Spinal cord (tissue), 10 donors: Measurements from ENCODE around the gene LRRC59. TPM values are rescaled to one million over a fixed set of nuclear protein-coding genes. Genes with fewer than 3 reads are reported as not detected.

Experiments used
- DNase-seq, 6 donors: peaks; one replicate each; pipeline versions ENCODE4 v3.0.0 to v3.0.0-alpha.2; 2013 to 2015; ENCODE audit warnings: low spot score in 6 of 6, low read depth in 4 of 6
- H3K27ac ChIP-seq: one replicate; pipeline ENCODE4 v1.5.1; 2013; ENCODE audit warnings: low read depth, low read length, control low read depth
- H3K27me3 ChIP-seq: one replicate; pipeline ENCODE4 v1.6.1; 2013; ENCODE audit warnings: low read length; ENCODE audit not compliant: control insufficient read depth, insufficient read depth
- H3K36me3 ChIP-seq: one replicate; pipeline ENCODE4 v1.6.1; 2013; ENCODE audit warnings: low read length; ENCODE audit not compliant: control insufficient read depth, insufficient read depth
- H3K4me1 ChIP-seq: one replicate; pipeline ENCODE4 v1.6.1; 2013; ENCODE audit warnings: low read length; ENCODE audit not compliant: control insufficient read depth, insufficient read depth
- H3K4me3 ChIP-seq: one replicate; pipeline ENCODE4 v1.5.1; 2013; ENCODE audit warnings: low read depth, low read length, control low read depth
- H3K9me3 ChIP-seq: one replicate; pipeline ENCODE4 v1.6.1; 2013; ENCODE audit warnings: low read length; ENCODE audit not compliant: control insufficient read depth, insufficient read depth
- whole genome bisulfite sequencing: methylation state at CpG from one replicate; pipeline ENCODE4 v1.1.5; 2013; ENCODE audit warnings: missing lambda C conversion rate; ENCODE audit not compliant: insufficient coverage; 5-methylcytosine and 5-hydroxymethylcytosine counted together
- polyA plus RNA-seq, 2 donors: library from polyadenylated mRNA; unstranded; fragments of 120-200 nt; gene quantifications; one replicate each; pipeline ENCODE4 v1.2.1, GENCODE V29; 2013; ENCODE audit not compliant: insufficient read length in 2 of 2
- total RNA-seq, 2 donors: library from RNA; depleted of rRNA in 1 of 2; stranded (reverse); fragments of 120-200 nt in 1 of 2; fragments of >200 nt in 1 of 2; gene quantifications; one replicate each; pipeline versions ENCODE4 v1.2.3 to v1.2.4, GENCODE V29; 2013 to 2014
- donor health status: healthy.

LRRC59 gene
- total and polyA plus RNA-seq, 4 donors: 45.7 to 63.9 (median 54.2) TPM

GRCh38 chr17:50350733-50351132, 46.6 kb downstream of the LRRC59 start:
- H3K27me3 ChIP-seq: no peaks in the 10 kb centered on the region
- H3K4me1 ChIP-seq: peaks cover 15% of the 10 kb centered on the region
- 88% methylated on average over 2 of the region's 2 CpGs for WGBS
- H3K27ac ChIP-seq: no peak overlapping the region
- no peak overlapping the region for H3K4me3 ChIP-seq
- DNase-seq: no peak
- H3K36me3 ChIP-seq: peaks cover 42% of the 10 kb centered on the region
- no peaks in the 10 kb centered on the region for H3K9me3 ChIP-seq

DNA sequence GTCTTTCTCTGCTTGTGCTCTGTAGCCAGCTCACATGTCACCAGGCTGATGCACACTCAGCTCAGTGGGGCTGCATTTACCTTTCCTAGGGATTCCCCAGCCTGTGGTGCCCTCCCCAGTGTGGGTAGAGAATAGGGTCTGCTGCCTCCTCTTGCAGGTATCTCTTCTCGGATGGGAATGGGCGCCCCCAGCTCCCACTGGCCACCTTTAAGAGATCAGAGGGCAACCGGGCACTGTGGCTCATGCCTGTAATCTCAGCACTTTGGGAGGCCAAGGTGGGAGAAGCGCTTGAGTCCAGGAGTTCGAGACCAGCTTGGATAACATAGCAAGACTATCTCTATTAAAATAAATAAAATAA, 48.1 kb downstream of the LRRC59 start:
- no peaks in the 10 kb centered on the region for H3K9me3 ChIP-seq
- no peak overlapping the region for H3K27ac ChIP-seq
- no peak overlapping the region for H3K4me3 ChIP-seq
- H3K36me3 ChIP-seq: peaks cover 27% of the 10 kb centered on the region
- H3K27me3 ChIP-seq: no peaks in the 10 kb centered on the region
- H3K4me1 ChIP-seq: peaks cover 24% of the 10 kb centered on the region
- no peak for DNase-seq
- WGBS: 95% methylated on average over 3 of the region's 5 CpGs

- Histone ChIP-seq H3K27ac (no peak overlapping the region), H3K4me1 (peaks cover 24% of the 10 kb centered on the region), H3K27me3 (no peaks in the 10 kb centered on the region), H3K4me3 (no peak overlapping the region), H3K36me3 (peaks cover 22% of the 10 kb centered on the region), H3K9me3 (no peaks in the 10 kb centered on the region)
- 79% methylated on average over 4 of the region's 7 CpGs for WGBS
- no peak for DNase-seq
These were observed 48.6 kb downstream of the LRRC59 start for GRCh38 chr17:50348522-50349242.

DNA sequence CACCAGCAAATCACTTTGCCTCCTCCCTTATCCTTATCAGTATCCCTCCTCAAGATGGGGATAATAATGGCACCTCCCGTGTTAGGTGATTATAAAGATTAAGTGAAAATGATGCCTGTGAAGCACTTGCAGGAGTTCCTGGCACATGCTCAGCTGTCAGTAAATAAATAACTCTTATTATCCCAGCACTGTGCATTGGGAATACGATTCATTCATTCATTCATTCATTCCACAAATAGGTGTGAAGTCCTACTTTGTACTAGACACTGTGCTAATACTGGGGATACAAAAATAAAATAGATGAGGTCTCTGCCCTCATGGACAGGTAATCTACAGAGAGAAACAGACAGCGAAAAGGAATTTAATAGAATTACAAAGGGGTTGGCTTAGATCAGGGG, 49.4 kb downstream of the LRRC59 start:
- Histone ChIP-seq H3K36me3 (peaks cover 15% of the 10 kb centered on the region), H3K9me3 (no peaks in the 10 kb centered on the region), H3K27me3 (peaks cover under 1% of the 10 kb centered on the region), H3K4me1 (peaks cover 24% of the 10 kb centered on the region), H3K4me3 (peak overlapping the region; percentile 79), H3K27ac (no peak overlapping the region)
- no peak for DNase-seq
- WGBS: 93% methylated on average over 1 of the region's 3 CpGs

GRCh38 chr17:50347117-50347893, 50.0 kb downstream of the LRRC59 start:
- Histone ChIP-seq H3K27ac (no peak overlapping the region), H3K36me3 (peaks cover 10% of the 10 kb centered on the region), H3K27me3 (peaks cover 2% of the 10 kb centered on the region), H3K4me1 (peaks cover 24% of the 10 kb centered on the region), H3K9me3 (no peaks in the 10 kb centered on the region), H3K4me3 (peak overlapping the region; percentile 79)
- 7% methylated on average over 14 of the region's 17 CpGs for WGBS
- no peak for DNase-seq

DNA sequence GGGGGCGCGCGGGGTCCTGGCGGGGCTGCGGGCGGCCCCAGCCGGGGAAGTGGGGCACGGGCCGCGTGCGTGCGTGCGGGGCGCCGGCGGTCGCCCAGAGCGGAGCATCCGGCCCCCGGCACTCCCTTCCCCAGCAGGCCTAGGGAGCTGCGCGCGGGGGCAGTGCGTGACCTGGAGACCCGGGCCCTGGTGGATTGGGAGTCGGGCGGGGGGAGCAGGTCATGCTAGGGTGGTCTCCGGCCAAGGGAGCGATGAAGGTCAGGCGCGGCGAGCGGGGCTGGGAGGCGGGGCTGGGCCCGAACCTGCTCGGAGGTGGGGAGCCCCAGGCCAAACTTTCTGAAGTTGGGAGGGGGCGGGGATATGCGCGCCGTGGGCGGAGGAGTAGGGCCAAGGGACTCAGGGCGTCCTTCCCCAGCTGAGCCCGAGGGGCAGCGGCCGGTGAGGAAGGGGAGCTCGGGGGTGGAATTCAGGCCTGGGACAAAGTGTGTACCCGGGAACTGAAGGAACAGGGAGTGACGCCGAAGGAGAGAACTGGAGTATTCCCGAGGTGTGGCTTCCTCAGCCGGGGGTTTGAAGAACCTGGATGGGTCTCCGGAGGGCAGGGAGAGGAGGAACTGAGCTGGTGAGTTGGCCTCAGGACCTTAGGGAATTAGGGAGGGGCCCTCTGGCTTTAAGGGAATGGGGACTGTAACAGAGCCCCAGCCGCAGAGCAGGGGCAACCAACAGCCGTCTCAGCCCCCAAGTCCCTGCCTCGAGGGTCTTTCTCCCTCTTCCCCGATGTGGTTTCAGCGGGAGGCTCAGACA, 50.8 kb downstream of the LRRC59 start:
- WGBS: under 1% methylated on average over 53 of the region's 57 CpGs
- Histone ChIP-seq H3K9me3 (no peaks in the 10 kb centered on the region), H3K4me3 (peak overlapping the region; percentile 79), H3K27ac (no peak overlapping the region), H3K36me3 (peaks cover 9% of the 10 kb centered on the region), H3K27me3 (peaks cover 2% of the 10 kb centered on the region), H3K4me1 (peaks cover 24% of the 10 kb centered on the region)
- peak in 2 of 6 donors; percentile 38 to 53 for DNase-seq

DNA sequence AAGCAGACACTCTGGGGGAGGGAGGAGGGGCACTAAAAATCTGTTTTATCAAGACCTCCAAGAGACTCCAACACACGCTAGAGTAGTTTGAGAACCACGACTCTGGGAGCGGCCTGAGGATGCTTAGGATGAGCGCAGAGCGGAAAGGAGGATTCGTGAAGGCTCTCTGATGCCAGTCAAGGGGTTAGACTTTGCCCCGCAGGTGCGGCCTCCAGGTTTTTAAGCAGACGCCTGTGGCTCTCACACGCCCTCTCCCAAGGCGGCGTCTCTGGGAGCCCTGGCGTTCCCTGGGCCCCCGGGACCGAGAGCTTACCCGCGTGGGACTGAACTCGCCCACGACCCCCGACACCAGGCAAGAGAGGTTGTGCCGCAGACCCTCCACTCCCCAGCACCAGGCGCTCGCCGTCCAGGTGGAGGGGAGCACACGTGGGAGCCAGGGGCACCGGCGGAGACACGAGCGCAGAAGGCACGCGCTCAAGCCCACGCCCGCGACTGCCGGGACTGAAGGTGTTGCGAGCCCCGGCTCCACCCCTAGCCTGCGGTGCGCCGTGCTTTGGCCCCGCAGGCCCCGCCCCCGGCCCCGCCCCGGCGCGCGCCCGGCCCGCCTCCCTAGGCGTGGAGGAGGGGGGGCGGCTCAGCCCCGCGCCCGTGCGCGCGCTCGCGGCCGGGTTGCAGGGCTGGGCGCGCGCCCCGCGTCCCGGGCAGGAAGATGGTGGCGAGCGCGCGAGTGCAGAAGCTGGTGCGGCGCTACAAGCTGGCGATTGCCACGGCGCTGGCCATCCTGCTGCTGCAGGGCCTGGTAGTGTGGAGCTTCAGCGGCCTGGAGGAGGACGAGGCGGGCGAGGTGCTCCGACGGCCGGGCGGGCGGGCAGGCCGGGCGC, 51.7 kb downstream of the LRRC59 start, which contains the start of gene XYLT2:
TSS of gene XYLT2 (plus strand) at position 695 of the 881 bp plus-strand sequence. CDS start at position 710, 15 bp downstream.
- under 1% methylated on average over 84 of the region's 87 CpGs for WGBS
- Histone ChIP-seq H3K4me1 (peaks cover 24% of the 10 kb centered on the region), H3K27ac (no peak within 1 kb of the TSS)

DNA sequence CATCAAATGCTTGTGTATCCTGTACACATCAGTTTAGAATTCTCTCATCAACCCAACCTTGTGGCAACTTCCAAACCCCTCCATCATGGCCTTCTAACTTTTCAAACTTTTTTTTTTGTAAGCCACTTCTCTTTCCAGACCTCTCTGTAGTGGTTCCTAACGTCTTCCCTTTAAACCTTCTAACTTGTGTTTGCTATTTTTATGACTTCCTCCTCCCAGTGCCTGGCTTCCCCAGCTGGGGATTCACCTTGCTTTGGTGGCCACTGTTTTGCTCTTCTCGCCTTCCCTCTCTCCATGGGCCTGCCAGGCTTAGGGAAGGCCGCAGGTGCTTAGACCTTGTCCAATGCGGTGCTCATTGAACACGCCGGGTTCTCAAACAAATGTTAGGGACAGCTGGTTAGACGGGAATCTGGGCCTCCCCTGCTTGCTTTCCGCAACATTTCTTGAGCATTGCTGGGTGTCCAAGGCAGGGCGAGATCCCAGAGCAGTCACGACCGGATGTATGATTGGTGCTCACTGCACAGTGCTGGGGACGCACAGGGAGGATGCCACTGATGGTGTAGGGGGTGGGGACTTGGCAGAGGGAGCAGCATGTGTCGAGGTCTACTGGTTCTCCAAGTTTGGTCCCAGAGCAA, 52.5 kb downstream of the LRRC59 start:
- Histone ChIP-seq H3K36me3 (peaks cover 6% of the 10 kb centered on the region), H3K9me3 (no peaks in the 10 kb centered on the region), H3K4me1 (peaks cover 24% of the 10 kb centered on the region), H3K27ac (no peak overlapping the region), H3K27me3 (peaks cover 2% of the 10 kb centered on the region), H3K4me3 (no peak overlapping the region)
- 70% methylated on average over 11 of the region's 13 CpGs for WGBS
- DNase-seq: no peak

More for the DNA sequence above, 51.7 kb downstream of the LRRC59 start, which contains the start of gene XYLT2:
- Histone ChIP-seq H3K9me3 (no peaks in the 10 kb centered on the region), H3K36me3 (peaks cover 7% of the 10 kb centered on the region), H3K27me3 (peaks cover 2% of the 10 kb centered on the region), H3K4me3 (peak within 1 kb of the TSS; percentile 79)
- DNase-seq: peak; percentile 73 to 97 (median 86)
